K562 (cell line): ENCODE measurements around the gene GPR89A. TPM values are rescaled to one million over a fixed set of nuclear protein-coding genes. Genes with fewer than 3 reads are reported as not detected.

Experiments
- ATAC-seq: fragments of 200-7000 bp; cut with Tn5 transposase; 3 replicates; pipeline ENCODE4 v1.9.1; 2020; ENCODE audit warnings: moderate library complexity
- BruUV-seq: library from RNA; stranded (reverse); fragments of 400-500 nt; replicated peaks from 2 replicates; lab custom pipeline; 2021; lab: Mats Ljungman, UMichigan
- CTCF ChIA-PET: fragments of 300-600 bp; formaldehyde crosslinking; extraction: SDS; loops from one replicate; lab custom pipeline; 2021; ENCODE audit warnings: low intra/inter-chr PET ratio; lab: Yijun Ruan, JAX
- POLR2A ChIA-PET: fragments of 300-600, 350-650 bp; sonication (Branson Sonifier 250); formaldehyde crosslinking; extraction: SDS; loops from one replicate; lab custom pipeline; 2021; ENCODE audit warnings: antibody characterized with exemption, inconsistent platforms; lab: Yijun Ruan, JAX
- DNase-seq, 4 experiments: peaks; one replicate each; pipeline versions ENCODE4 v3.0.0 to v3.0.0-alpha.2; 2011 to 2018; ENCODE audit warnings: low spot score in 3 of 4, mixed read lengths in 3 of 4; ENCODE audit errors: extremely low read depth in 1 of 4
- FAIRE-seq: peaks from 2 replicates; lab custom pipeline; 2011; peaks lifted over from hg19 to GRCh38; lab: Jason Lieb, UNC
- H2AFZ ChIP-seq: 2 replicates; pipeline ENCODE4 v1.6.0; 2011; ENCODE audit warnings: low read depth, low read length, control low read depth, inconsistent platforms
- H3K27ac ChIP-seq: fragments of 200-600 bp; 3 replicates; pipeline ENCODE4 v1.8.0; 2011; ENCODE audit warnings: low read depth, mild to moderate bottlenecking, control low read depth, inconsistent platforms, low read length, moderate library complexity, mixed read lengths; ENCODE audit errors: extremely low read depth
- H3K27me3 ChIP-seq, 2 experiments: fragments of 300-600 bp in 1 of 2; 2 replicates in 1 of 2; 3 replicates in 1 of 2; pipeline versions ENCODE4 v1.6.0 to v1.8.0; 2011; ENCODE audit warnings: inconsistent platforms in 2 of 2, low read length in 2 of 2, mild to moderate bottlenecking in 1 of 2, mixed read lengths in 1 of 2, moderate library complexity in 1 of 2; ENCODE audit not compliant: control insufficient read depth in 2 of 2, insufficient read depth in 2 of 2
- H3K36me3 ChIP-seq: fragments of 300-600 bp; 3 replicates; pipeline ENCODE4 v1.8.0; 2011; ENCODE audit warnings: mild to moderate bottlenecking, low read length, inconsistent platforms; ENCODE audit not compliant: control insufficient read depth, insufficient read depth
- H3K4me1 ChIP-seq, 2 experiments: fragments of 200-600 bp in 1 of 2; replicated peaks in 1 of 2; 2 replicates in 1 of 2; 3 replicates in 1 of 2; pipeline versions ENCODE4 v1.5.1 to v1.8.0; 2011; ENCODE audit warnings: inconsistent platforms in 2 of 2, low read length in 2 of 2, mild to moderate bottlenecking in 1 of 2, mixed read lengths in 1 of 2, moderate library complexity in 1 of 2; ENCODE audit not compliant: control insufficient read depth in 2 of 2, insufficient read depth in 2 of 2
- H3K4me2 ChIP-seq: 2 replicates; pipeline ENCODE4 v1.6.1; 2011; ENCODE audit warnings: low read length, control low read depth, inconsistent platforms, mixed read lengths; ENCODE audit not compliant: insufficient read depth
- H3K4me3 ChIP-seq: fragments of 200-600 bp; sonication (generic), shearing (Covaris generic); 2 replicates; pipeline ENCODE4 v1.5.1; 2016; ENCODE audit warnings: control low read depth, inconsistent platforms
- H3K79me2 ChIP-seq: fragments of 200-600 bp; 3 replicates; pipeline ENCODE4 v1.8.0; 2011; ENCODE audit warnings: low read length, inconsistent platforms; ENCODE audit not compliant: control insufficient read depth, insufficient read depth
- H3K9ac ChIP-seq, 2 experiments: 2 replicates each; pipeline versions ENCODE4 v1.6.0 to v1.6.1; 2011; ENCODE audit warnings: low read depth in 2 of 2, low read length in 2 of 2, control low read depth in 1 of 2, inconsistent platforms in 1 of 2, mild to moderate bottlenecking in 1 of 2, mixed read lengths in 1 of 2; ENCODE audit not compliant: insufficient read depth in 1 of 2
- H3K9me1 ChIP-seq: one replicate; pipeline ENCODE4 v1.6.0; 2011; ENCODE audit warnings: inconsistent platforms, mild to moderate bottlenecking, low read length, moderate library complexity; ENCODE audit not compliant: control insufficient read depth, insufficient read depth
- H3K9me3 ChIP-seq: replicated peaks from 2 replicates; pipeline ENCODE4 v1.5.1; 2011; ENCODE audit warnings: low read depth, low read length, inconsistent platforms; ENCODE audit not compliant: control insufficient read depth, insufficient read depth
- H4K20me1 ChIP-seq: replicated peaks from 2 replicates; pipeline ENCODE4 v1.6.1; 2011; ENCODE audit warnings: low read length, inconsistent platforms, mixed read lengths; ENCODE audit not compliant: control insufficient read depth, insufficient read depth
- PHB2 ChIP-seq: fragments of 450-650 bp; IDR thresholded peaks from 2 replicates; pipeline ENCODE4 v1.6.1; 2017; ENCODE audit warnings: low read depth
- POLR3A ChIP-seq: IDR thresholded peaks from 2 replicates; pipeline ENCODE4 v1.6.1; 2011; ENCODE audit warnings: borderline replicate concordance, mild to moderate bottlenecking, moderate library complexity; ENCODE audit not compliant: insufficient read length, insufficient read depth; ENCODE audit errors: extremely low read depth
- TRIM28 ChIP-seq: fragments of 450-650 bp; IDR thresholded peaks from 2 replicates; pipeline ENCODE4 v1.6.1; 2017
- ZBTB40 ChIP-seq, 2 experiments: fragments of 450-650 bp in 1 of 2; sonication (generic) in 1 of 2; formaldehyde crosslinking in 1 of 2; IDR thresholded peaks; 2 replicates each; pipeline versions ENCODE4 v1.7.1 to v1.9.0; 2016 to 2022; ENCODE audit warnings: inconsistent platforms in 1 of 2, mild to moderate bottlenecking in 1 of 2, missing genetic modification reagents in 1 of 2
- ZNF232 ChIP-seq: sonication (generic); formaldehyde crosslinking; IDR thresholded peaks from 2 replicates; pipeline ENCODE4 v1.8.0; 2022; ENCODE audit warnings: mild to moderate bottlenecking, missing genetic modification reagents
- ZNF311 ChIP-seq: fragments of 250-450 bp; sonication (Bioruptor Pico); IDR thresholded peaks from 2 replicates; pipeline ENCODE4 v1.4.0; 2020; ENCODE audit warnings: mild to moderate bottlenecking, moderate library complexity
- WGBS: fragments of 100-300 bp; shearing (Covaris generic); methylation state at CpG from one replicate; pipeline ENCODE4 v1.1.6; 2016; ENCODE audit warnings: low coverage, mixed read lengths; ENCODE audit not compliant: insufficient coverage; ENCODE audit errors: missing lambda C conversion rate; 5-methylcytosine and 5-hydroxymethylcytosine counted together
- in situ Hi-C: fragments of 300-500 bp; cut with MboI; formaldehyde crosslinking; loops from 4 replicates; pipeline ENCODE4 v1.15.0; 2018; ENCODE audit warnings: inconsistent platforms, mixed read lengths
- intact Hi-C: fragments of 100-400 bp; cut with micrococcal nuclease; formaldehyde crosslinking; loops from 2 replicates; pipeline ENCODE4 v1.14.2; 2022
- polyA plus RNA-seq, 8 experiments: library from polyadenylated mRNA; depleted of rRNA in 4 of 8; stranded (reverse) in 5 of 8; unstranded in 3 of 8; fragments of >200 nt; fragmentation: Nextera tagmentation in 2 of 8; fragmentation: Illumina TruSeq in 1 of 8; extraction: Ambion mirVana in 2 of 8; extraction: Trizol in 1 of 8; gene quantifications; 2 replicates each; pipeline versions ENCODE4 v1.2.1 to v1.2.3, GENCODE V29; 2011 to 2014; ENCODE audit warnings: inconsistent platforms in 1 of 8, missing spikeins in 1 of 8
- total RNA-seq, 7 experiments: library from RNA; depleted of rRNA in 6 of 7; stranded (reverse); fragments of >200 nt in 6 of 7; fragmentation: Illumina TruSeq in 2 of 7; extraction: Trizol in 2 of 7; gene quantifications; 2 replicates each; pipeline versions ENCODE4 v1.2.1 to v1.2.3, GENCODE V29; 2011 to 2021; ENCODE audit warnings: low replicate concordance in 1 of 7
- TF ChIP-seq, protein P1 (sequence below), 2 experiments: fragments of 450-650 bp in 1 of 2; sonication (generic) in 1 of 2; formaldehyde crosslinking in 1 of 2; IDR thresholded peaks in 1 of 2; conservative IDR thresholded peaks in 1 of 2; 2 replicates each; pipeline versions ENCODE4 v1.6.1 to v1.8.1; 2016 to 2023; ENCODE audit warnings: mild to moderate bottlenecking in 2 of 2, moderate library complexity in 2 of 2, inconsistent platforms in 1 of 2, missing genetic modification reagents in 1 of 2

Gene GPR89A
- total and polyA plus RNA-seq, 9 of the 15 experiments (the other 6 are each of a cell fraction or from before 2014, with no cell fraction given), result 23.0 to 63.4 (median 37.4) TPM

- TF ChIP-seq, protein P1, sequence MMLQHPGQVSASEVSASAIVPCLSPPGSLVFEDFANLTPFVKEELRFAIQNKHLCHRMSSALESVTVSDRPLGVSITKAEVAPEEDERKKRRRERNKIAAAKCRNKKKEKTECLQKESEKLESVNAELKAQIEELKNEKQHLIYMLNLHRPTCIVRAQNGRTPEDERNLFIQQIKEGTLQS (IDR thresholded peaks at IDR 0.05), result peak; percentile 91
- TF ChIP-seq, protein P1 (CRISPR knock-in tag; conservative IDR thresholded peaks at IDR 0.05), result no peak
Observed at GRCh38 chr1:145692785-145693443, 85.1 kb downstream of the GPR89A start (continued).

- no peak overlapping the region for H2AFZ ChIP-seq
- peak; percentile 71 for ATAC-seq
- H3K4me1 ChIP-seq, result peaks cover 3 to 13% of the 10 kb centered on the region in 2 experiments; a peak in 2 of 5 replicates
- intact Hi-C loops, result no loop called here
- no peak overlapping the region for H3K27ac ChIP-seq
- ChIA-PET CTCF (no interaction called here), POLR2A (interaction anchor here (1.4 kb wide), 1 partner anchor 9 kb away, joined by 5 read pairs; no protein-coding TSS in a partner anchor)
- FAIRE-seq, result no peak
- no peaks in the 10 kb centered on the region for H3K9me3 ChIP-seq
- no peaks in the 10 kb centered on the region for H4K20me1 ChIP-seq
- peaks cover 0 to 6% of the 10 kb centered on the region in 2 experiments; a peak in 1 of 5 replicates for H3K27me3 ChIP-seq
- no peak overlapping the region for H3K9ac ChIP-seq
- H3K9me1 ChIP-seq, result no peaks in the 10 kb centered on the region
- no peak overlapping the region for H3K4me3 ChIP-seq
- WGBS, result 3% methylated on average over 5 of the region's 5 CpGs
- DNase-seq, result peak in 1 of 4 experiments; percentile 21
- no peaks in the 10 kb centered on the region for H3K36me3 ChIP-seq
- in situ Hi-C loops, result no loop called here
- BruUV-seq, result no TSS peak
- H3K4me2 ChIP-seq, result no peak overlapping the region
- H3K79me2 ChIP-seq, result no peaks in the 10 kb centered on the region
- TF ChIP-seq ZNF232 (no peak), ZNF311 (CRISPR knock-in tag) (no peak), ZBTB40 (IDR thresholded peaks at IDR 0.05) (no peak), ZBTB40 (CRISPR knock-in tag; IDR thresholded peaks at IDR 0.05) (no peak), PHB2 (no peak), TRIM28 (no peak), POLR3A (no peak)
Observed at GRCh38 chr1:145695821-145696629, 88.2 kb downstream of the GPR89A start.
